Spleen (tissue), 11 donors: ENCODE data around the gene DDRGK1. TPM values are rescaled to one million over a fixed set of nuclear protein-coding genes. Genes with fewer than 3 reads are reported as not detected.

Source experiments
- DNase-seq: peaks from one replicate; pipeline ENCODE4 v3.0.0-alpha.2; 2020
- H3K27ac ChIP-seq, 8 donors: fragments of 200-600 bp; sonication (generic) in 7 of 8; 1 replicate in 4 of 8; 2 replicates in 4 of 8; pipeline versions ENCODE4 v1.5.0 to v1.8.0; 2016 to 2021; ENCODE audit warnings: inconsistent platforms in 4 of 8, mild to moderate bottlenecking in 4 of 8, moderate library complexity in 1 of 8
- H3K27me3 ChIP-seq, 7 donors: fragments of 200-600 bp; sonication (generic) in 6 of 7; replicated peaks in 1 of 7; 1 replicate in 4 of 7; 2 replicates in 3 of 7; pipeline versions ENCODE4 v1.5.0 to v1.8.0; 2016 to 2021; ENCODE audit warnings: inconsistent platforms in 3 of 7, mild to moderate bottlenecking in 1 of 7
- H3K36me3 ChIP-seq, 6 donors: fragments of 200-600 bp; sonication (generic) in 5 of 6; 1 replicate in 4 of 6; 2 replicates in 2 of 6; pipeline versions ENCODE4 v1.5.0 to v1.8.0; 2016 to 2021; ENCODE audit warnings: inconsistent platforms in 2 of 6
- H3K4me1 ChIP-seq, 6 donors: fragments of 200-600 bp; sonication (generic) in 5 of 6; 1 replicate in 3 of 6; 2 replicates in 3 of 6; pipeline versions ENCODE4 v1.5.0 to v1.8.0; 2016 to 2021; ENCODE audit warnings: inconsistent platforms in 3 of 6
- H3K4me3 ChIP-seq, 8 donors: fragments of 200-600 bp; sonication (generic) in 7 of 8; 1 replicate in 4 of 8; 2 replicates in 4 of 8; pipeline versions ENCODE4 v1.5.0 to v1.8.0; 2016 to 2021; ENCODE audit warnings: inconsistent platforms in 4 of 8, mild to moderate bottlenecking in 4 of 8, moderate library complexity in 2 of 8
- H3K9me3 ChIP-seq, 8 donors: fragments of 200-600 bp; sonication (generic) in 7 of 8; 1 replicate in 4 of 8; 2 replicates in 4 of 8; pipeline versions ENCODE4 v1.5.0 to v1.8.0; 2016 to 2021; ENCODE audit warnings: inconsistent platforms in 4 of 8
- CTCF ChIP-seq, 11 experiments: fragments of 200-600 bp in 7 of 11; fragments of 450-650 bp in 4 of 11; sonication (generic) in 4 of 11; IDR thresholded peaks in 8 of 11; conservative IDR thresholded peaks in 3 of 11; 1 replicate in 7 of 11; 2 replicates in 4 of 11; pipeline versions ENCODE4 v1.4.0 to v1.8.0; 2016 to 2021; ENCODE audit warnings: antibody characterized with exemption in 11 of 11, inconsistent platforms in 4 of 11, mild to moderate bottlenecking in 1 of 11
- POLR2A ChIP-seq, 3 donors: fragments of 450-650 bp; IDR thresholded peaks; one replicate each; pipeline ENCODE4 v1.5.1; 2017; ENCODE audit warnings: antibody characterized with exemption in 3 of 3, mild to moderate bottlenecking in 1 of 3
- POLR2AphosphoS5 ChIP-seq, 3 donors: sonication (generic); formaldehyde crosslinking; IDR thresholded peaks; one replicate each; pipeline ENCODE4 v1.5.1; 2017; ENCODE audit warnings: antibody characterized with exemption in 3 of 3
- WGBS, 5 donors: extraction: QIAGEN DNeasy Blood & Tissue Kit in 3 of 5; methylation state at CpG; one replicate each; pipeline versions ENCODE4 v1.1.5 to v1.1.7; 2013 to 2018; 5-methylcytosine and 5-hydroxymethylcytosine counted together
- intact Hi-C: fragments of 100-400 bp; cut with DNase I; formaldehyde crosslinking; loops from one replicate; pipeline ENCODE4 v1.15.0; 2023; ENCODE audit warnings: low total_unique reads
- polyA plus RNA-seq, 3 donors: library from polyadenylated mRNA; stranded (reverse); fragments of 200-250 nt; gene quantifications; one replicate each; pipeline ENCODE4 v1.2.1, GENCODE V29; 2013
- total RNA-seq, 7 donors: library from RNA; depleted of rRNA in 3 of 7; stranded (reverse); fragments of >200 nt in 3 of 7; fragmentation: NEBNext Ultra II Directional in 4 of 7; extraction: Animal tissue kit (Norgen Biotek cat#: 25700) in 4 of 7; gene quantifications; one replicate each; pipeline versions ENCODE4 v1.1.0 to v1.2.1, GENCODE V29; 2016 to 2021
- donor health status: healthy with polysubstance abuse.
- donor health status: DM: no; HTN: no; CAD: no; lungs with moderate emphysema.
- donor health status: DM: no; HTN: no; CAD: no.
- donor health status: Bipolar disorder and iron deficiency.
- donor health status: healthy.
- donor health status: DM: no; HTN: no; CAD: no.
- donor health status: DM: yes; HTN: yes; CAD: no.

Gene DDRGK1
- total and polyA plus RNA-seq, 10 donors, result 25.6 to 53.7 (median 42.2) TPM

DNA sequence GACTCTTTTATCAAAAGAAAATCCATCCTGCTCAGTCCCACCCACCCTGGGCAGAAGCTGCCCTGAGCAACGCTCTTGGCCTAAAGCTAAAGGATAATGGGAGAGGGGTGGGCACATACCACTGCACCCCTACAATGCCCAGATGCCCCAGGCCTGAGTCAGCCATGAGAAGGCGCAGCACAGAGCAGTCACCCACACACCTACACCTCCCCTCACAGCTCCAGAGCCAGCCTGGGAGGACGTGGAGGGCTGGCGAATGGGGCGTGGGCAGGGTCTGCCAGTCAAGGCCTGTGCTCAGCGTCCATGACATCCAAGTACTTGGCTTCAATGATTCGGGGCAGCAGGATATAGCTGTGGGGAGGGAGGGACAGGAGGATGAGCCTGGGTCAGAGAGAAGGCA lies 23.0 kb upstream of the DDRGK1 start:
- Histone ChIP-seq H3K4me1 (peaks cover 1 to 16% (median 13%) of the 10 kb centered on the region in 6 donors), H3K27me3 (no peaks in the 10 kb centered on the region), H3K27ac (no peak overlapping the region), H3K36me3 (peaks cover 0 to 41% (median 23%) of the 10 kb centered on the region in 6 donors), H3K4me3 (no peak overlapping the region), H3K9me3 (no peaks in the 10 kb centered on the region)
- WGBS, 5 donors, result 76 to 86% (median 81%) methylated on average over 6 to 7 of the region's 7 CpGs
- intact Hi-C loops, result no loop called here
- DNase-seq, result no peak
- peak in 1 of 3 donors; percentile 5 for TF ChIP-seq POLR2AphosphoS5 (IDR thresholded peaks at IDR 0.05)
- TF ChIP-seq POLR2A (IDR thresholded peaks at IDR 0.05), result no peak
- no peak for TF ChIP-seq CTCF (IDR thresholded peaks at IDR 0.05 in 8 of 11, conservative IDR thresholded peaks at IDR 0.05 in 3 of 11)

DNA sequence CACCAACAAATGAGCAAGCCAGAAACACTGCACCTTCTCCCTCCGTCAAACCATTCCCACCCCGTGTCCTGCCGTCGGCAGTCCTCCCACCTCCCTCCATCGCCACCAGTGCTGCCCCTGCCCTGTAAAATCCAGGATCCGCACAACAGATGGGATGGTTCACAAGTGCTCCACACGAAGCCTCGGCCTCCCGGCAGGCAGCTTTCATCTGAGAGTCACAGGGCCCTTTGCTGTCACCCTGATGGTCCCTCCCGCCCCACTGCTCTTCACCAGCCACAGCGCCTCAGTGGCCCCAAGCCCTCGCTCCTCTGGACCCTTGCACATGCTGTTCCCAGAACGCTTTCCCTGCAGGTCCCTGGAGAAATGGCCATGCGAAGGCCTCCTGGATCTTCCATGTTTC lies 22.4 kb upstream of the DDRGK1 start:
- H3K9me3 ChIP-seq, result no peaks in the 10 kb centered on the region

GRCh38 chr20:3226093-3226492 lies 21.6 kb upstream of the DDRGK1 start:
- no peak overlapping the region for H3K27ac ChIP-seq
- 79 to 91% (median 84%) methylated on average over 10 of the region's 10 CpGs for WGBS, 5 donors
- intact Hi-C loops, result no loop called here
- peaks cover 5 to 22% (median 15%) of the 10 kb centered on the region in 6 donors for H3K4me1 ChIP-seq
- H3K27me3 ChIP-seq, result no peaks in the 10 kb centered on the region
- no peak overlapping the region for H3K4me3 ChIP-seq
- DNase-seq, result no peak
- peaks cover 0 to 55% (median 37%) of the 10 kb centered on the region in 6 donors for H3K36me3 ChIP-seq
- TF ChIP-seq POLR2A (IDR thresholded peaks at IDR 0.05), result no peak
- no peak for TF ChIP-seq POLR2AphosphoS5 (IDR thresholded peaks at IDR 0.05)
- no peak for TF ChIP-seq CTCF (IDR thresholded peaks at IDR 0.05 in 8 of 11, conservative IDR thresholded peaks at IDR 0.05 in 3 of 11)
- no peaks in the 10 kb centered on the region for H3K9me3 ChIP-seq

More for the DNA sequence above, 22.4 kb upstream of the DDRGK1 start:
- no peak overlapping the region for H3K27ac ChIP-seq
- TF ChIP-seq CTCF (IDR thresholded peaks at IDR 0.05 in 8 of 11, conservative IDR thresholded peaks at IDR 0.05 in 3 of 11) (no peak), POLR2AphosphoS5 (IDR thresholded peaks at IDR 0.05) (peak in 1 of 3 donors; percentile 53)
- intact Hi-C loops, result no loop called here
- no peak overlapping the region for H3K4me3 ChIP-seq
- H3K27me3 ChIP-seq, result no peaks in the 10 kb centered on the region
- DNase-seq, result no peak
- H3K4me1 ChIP-seq, result peaks cover 5 to 22% (median 15%) of the 10 kb centered on the region in 6 donors
- H3K36me3 ChIP-seq, result peaks cover 0 to 48% (median 29%) of the 10 kb centered on the region in 6 donors
- 92 to 96% (median 95%) methylated on average over 14 of the region's 14 CpGs for WGBS, 5 donors

GRCh38 chr20:3224681-3225421 lies 20.4 kb upstream of the DDRGK1 start:
- 91 to 96% (median 96%) methylated on average over 8 of the region's 8 CpGs for WGBS, 5 donors
- Histone ChIP-seq H3K27ac (no peak overlapping the region), H3K4me1 (peaks cover 5 to 22% (median 15%) of the 10 kb centered on the region in 6 donors), H3K4me3 (no peak overlapping the region), H3K36me3 (peaks cover 0 to 68% (median 47%) of the 10 kb centered on the region in 6 donors), H3K9me3 (no peaks in the 10 kb centered on the region), H3K27me3 (no peaks in the 10 kb centered on the region)
- TF ChIP-seq CTCF (IDR thresholded peaks at IDR 0.05 in 8 of 11, conservative IDR thresholded peaks at IDR 0.05 in 3 of 11), result no peak
- TF ChIP-seq POLR2A (IDR thresholded peaks at IDR 0.05), result no peak
- intact Hi-C loops, result no loop called here
- no peak for DNase-seq
